ENCODE results near the gene MIXL1. TPM values are rescaled to one million over a fixed set of nuclear protein-coding genes. Genes with fewer than 3 reads are reported as not detected.

MIXL1 gene
- total and polyA plus RNA-seq, 2 of the 13 experiments (the other 11 are each of a cell fraction or from before 2014, with no cell fraction given): 7.6 to 18.5 TPM

DNA sequence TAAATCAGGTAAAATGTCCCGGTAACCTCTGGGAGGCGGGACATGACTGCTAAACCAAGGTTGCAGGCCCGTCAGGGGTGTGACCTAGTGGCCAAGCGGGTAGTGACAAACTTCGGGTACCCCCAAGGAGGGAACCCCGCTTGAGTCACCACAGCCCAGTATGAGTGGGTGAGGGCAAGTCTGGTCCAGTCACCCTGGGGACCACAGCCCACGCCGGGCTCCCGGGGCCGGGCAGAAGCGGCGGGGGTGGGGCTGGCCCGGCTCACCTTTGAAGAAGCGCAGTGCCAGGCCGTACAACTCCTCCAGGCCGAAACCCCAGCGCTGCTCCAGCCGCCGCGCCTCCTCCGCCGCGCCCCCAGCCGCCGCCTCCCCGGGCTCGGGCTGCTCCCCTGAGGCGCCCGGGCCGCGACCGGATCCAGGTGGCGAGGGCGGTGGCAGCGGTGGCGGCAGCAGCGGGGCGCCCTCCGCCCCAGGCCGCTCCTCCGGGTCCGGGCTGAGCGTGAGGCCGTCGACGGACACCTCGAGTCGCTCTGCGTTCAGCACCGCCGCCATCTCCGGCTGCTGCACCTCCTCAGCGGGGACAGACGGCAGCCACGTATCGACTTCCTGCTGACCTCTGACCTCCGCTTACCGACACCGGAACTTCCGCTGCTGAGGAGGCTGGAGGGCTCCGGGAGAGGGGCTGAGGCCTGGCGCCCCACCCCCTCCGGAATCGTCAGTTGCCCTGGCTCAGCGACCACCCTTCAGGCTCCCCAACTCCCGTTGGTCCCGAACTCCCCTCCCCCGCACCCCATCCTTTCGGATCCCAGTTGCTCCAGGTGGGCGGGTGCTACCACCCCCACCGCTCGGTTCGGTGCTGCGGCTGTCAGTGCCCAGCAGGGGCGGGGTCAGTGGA, 37.1 kb upstream of the MIXL1 start, which contains the start of gene ACBD3 (continued):
- TF ChIP-seq ZNF570 (CRISPR knock-in tag; IDR thresholded peaks at IDR 0.05; ENCODE audit: borderline replicate concordance) (no peak), ZHX1 (CRISPR knock-in tag; IDR thresholded peaks at IDR 0.05; ENCODE audit: low read depth) (no peak; the same call in 1 of the 2 replicates), TP53 (CRISPR knock-in tag; conservative IDR thresholded peaks at IDR 0.05) (no peak), ZNF234 (CRISPR knock-in tag; conservative IDR thresholded peaks at IDR 0.05) (peak; percentile 88; the same call in 1 of the 2 replicates), PHF20 (CRISPR knock-in tag; IDR thresholded peaks at IDR 0.05) (peak; percentile 91), SAFB2 (CRISPR knock-in tag; IDR thresholded peaks at IDR 0.05; ENCODE audit: borderline replicate concordance, low read depth) (peak; percentile 63; the same call in 1 of the 2 replicates), MIXL1 (CRISPR knock-in tag; IDR thresholded peaks at IDR 0.05) (peak; percentile 70), ZNF317 (CRISPR knock-in tag; IDR thresholded peaks at IDR 0.05) (peak; percentile 81; the same call in 1 of the 2 replicates), SP5 (CRISPR knock-in tag; IDR thresholded peaks at IDR 0.05; ENCODE audit: borderline replicate concordance, low read depth) (peak; percentile 57), ZNF256 (CRISPR knock-in tag; conservative IDR thresholded peaks at IDR 0.05) (no peak), MXD4 (CRISPR knock-in tag; IDR thresholded peaks at IDR 0.05) (peak; percentile 61; the same call in 1 of the 2 replicates), ZNF891 (CRISPR knock-in tag; IDR thresholded peaks at IDR 0.05) (peak; percentile 50; the same call in 1 of the 2 replicates), THAP8 (CRISPR knock-in tag; IDR thresholded peaks at IDR 0.05; ENCODE audit: borderline replicate concordance) (0 out of 2 replicates have a peak, but pooled peaks have one; percentile 44), IRF2 (CRISPR knock-in tag; IDR thresholded peaks at IDR 0.05) (peak; percentile 75; the same call in 1 of the 2 replicates), POGZ (CRISPR knock-in tag; IDR thresholded peaks at IDR 0.05) (peak; percentile 66), GATAD1 (CRISPR knock-in tag; IDR thresholded peaks at IDR 0.05) (peak; percentile 90), ELF4 (CRISPR knock-in tag; IDR thresholded peaks at IDR 0.05; ENCODE audit: borderline replicate concordance) (no peak; the same call in 1 of the 2 replicates), CREB1 (IDR thresholded peaks at IDR 0.05) (peak; percentile 41; the same call in 1 of the 2 replicates), CREB1 (CRISPR knock-in tag; IDR thresholded peaks at IDR 0.05) (no peak), HOXD1 (CRISPR knock-in tag; IDR thresholded peaks at IDR 0.05) (0 out of 2 replicates have a peak, but pooled peaks have one; percentile 63), ZBTB38 (CRISPR knock-in tag; IDR thresholded peaks at IDR 0.05) (peak; percentile 79), ZNF207 (IDR thresholded peaks at IDR 0.05; ENCODE audit: borderline replicate concordance) (no peak), GABPB1 (CRISPR knock-in tag; IDR thresholded peaks at IDR 0.05) (peak; percentile 97), SAP130 (CRISPR knock-in tag; IDR thresholded peaks at IDR 0.05; ENCODE audit: low read depth) (peak; percentile 94), PCBP1 (IDR thresholded peaks at IDR 0.05; ENCODE audit: borderline replicate concordance, low read depth, low read length) (peak; percentile 93; the same call in 1 of the 2 replicates)
- TF ChIP-seq, protein P1, sequence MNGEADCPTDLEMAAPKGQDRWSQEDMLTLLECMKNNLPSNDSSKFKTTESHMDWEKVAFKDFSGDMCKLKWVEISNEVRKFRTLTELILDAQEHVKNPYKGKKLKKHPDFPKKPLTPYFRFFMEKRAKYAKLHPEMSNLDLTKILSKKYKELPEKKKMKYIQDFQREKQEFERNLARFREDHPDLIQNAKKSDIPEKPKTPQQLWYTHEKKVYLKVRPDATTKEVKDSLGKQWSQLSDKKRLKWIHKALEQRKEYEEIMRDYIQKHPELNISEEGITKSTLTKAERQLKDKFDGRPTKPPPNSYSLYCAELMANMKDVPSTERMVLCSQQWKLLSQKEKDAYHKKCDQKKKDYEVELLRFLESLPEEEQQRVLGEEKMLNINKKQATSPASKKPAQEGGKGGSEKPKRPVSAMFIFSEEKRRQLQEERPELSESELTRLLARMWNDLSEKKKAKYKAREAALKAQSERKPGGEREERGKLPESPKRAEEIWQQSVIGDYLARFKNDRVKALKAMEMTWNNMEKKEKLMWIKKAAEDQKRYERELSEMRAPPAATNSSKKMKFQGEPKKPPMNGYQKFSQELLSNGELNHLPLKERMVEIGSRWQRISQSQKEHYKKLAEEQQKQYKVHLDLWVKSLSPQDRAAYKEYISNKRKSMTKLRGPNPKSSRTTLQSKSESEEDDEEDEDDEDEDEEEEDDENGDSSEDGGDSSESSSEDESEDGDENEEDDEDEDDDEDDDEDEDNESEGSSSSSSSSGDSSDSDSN (CRISPR knock-in tag; IDR thresholded peaks at IDR 0.05): peak; percentile 80
